ENCODE results near the gene MYEOV. TPM values are rescaled to one million over a fixed set of nuclear protein-coding genes. Genes with fewer than 3 reads are reported as not detected.

Gene MYEOV
- total RNA-seq, 2 donors from 2014 or later, result not detected

DNA sequence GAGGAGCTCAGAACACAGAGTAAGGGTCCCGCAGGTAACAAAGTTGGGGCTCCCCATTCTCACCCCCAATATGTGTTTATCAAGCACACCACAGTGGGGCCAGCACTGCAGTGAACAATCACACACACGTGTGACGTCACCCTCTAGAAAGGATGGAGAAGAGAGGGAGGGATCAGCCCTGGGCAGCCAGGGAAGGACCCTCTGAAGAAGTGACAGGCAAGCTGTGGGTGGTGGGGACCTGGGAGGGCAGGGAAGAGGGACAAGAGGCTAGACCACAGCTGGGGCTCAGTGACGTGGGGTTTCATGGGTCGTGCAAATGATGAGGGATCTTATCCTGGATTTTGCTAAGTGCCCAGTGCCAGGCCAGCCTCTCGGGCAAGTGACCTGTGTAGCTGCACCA, 28.7 kb upstream of the MYEOV start:
- no peak for DNase-seq
- TF ChIP-seq, protein P1, sequence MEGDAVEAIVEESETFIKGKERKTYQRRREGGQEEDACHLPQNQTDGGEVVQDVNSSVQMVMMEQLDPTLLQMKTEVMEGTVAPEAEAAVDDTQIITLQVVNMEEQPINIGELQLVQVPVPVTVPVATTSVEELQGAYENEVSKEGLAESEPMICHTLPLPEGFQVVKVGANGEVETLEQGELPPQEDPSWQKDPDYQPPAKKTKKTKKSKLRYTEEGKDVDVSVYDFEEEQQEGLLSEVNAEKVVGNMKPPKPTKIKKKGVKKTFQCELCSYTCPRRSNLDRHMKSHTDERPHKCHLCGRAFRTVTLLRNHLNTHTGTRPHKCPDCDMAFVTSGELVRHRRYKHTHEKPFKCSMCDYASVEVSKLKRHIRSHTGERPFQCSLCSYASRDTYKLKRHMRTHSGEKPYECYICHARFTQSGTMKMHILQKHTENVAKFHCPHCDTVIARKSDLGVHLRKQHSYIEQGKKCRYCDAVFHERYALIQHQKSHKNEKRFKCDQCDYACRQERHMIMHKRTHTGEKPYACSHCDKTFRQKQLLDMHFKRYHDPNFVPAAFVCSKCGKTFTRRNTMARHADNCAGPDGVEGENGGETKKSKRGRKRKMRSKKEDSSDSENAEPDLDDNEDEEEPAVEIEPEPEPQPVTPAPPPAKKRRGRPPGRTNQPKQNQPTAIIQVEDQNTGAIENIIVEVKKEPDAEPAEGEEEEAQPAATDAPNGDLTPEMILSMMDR (conservative IDR thresholded peaks at IDR 0.05), result no peak
- H3K36me3 ChIP-seq (ENCODE audit: control insufficient read depth, insufficient read depth, low read length), result no peaks in the 10 kb centered on the region
- H3K27me3 ChIP-seq (ENCODE audit: control insufficient read depth, insufficient read depth, low read length, poor library complexity, severe bottlenecking), result no peaks in the 10 kb centered on the region
- no peak overlapping the region for H3K4me3 Mint-ChIP-seq
- no peak overlapping the region for H3K27ac ChIP-seq (ENCODE audit: low read depth, low read length)
- no peaks in the 10 kb centered on the region for H3K4me1 Mint-ChIP-seq
- H3K9me3 Mint-ChIP-seq, result peaks cover 2% of the 10 kb centered on the region
- no peaks in the 10 kb centered on the region for H3K4me1 ChIP-seq (ENCODE audit: control insufficient read depth, insufficient read depth, low read length)
- 87 to 98% methylated on average over 5 to 6 of the region's 6 CpGs for WGBS, 2 experiments (ENCODE audit: insufficient coverage in 1 of 2, insufficient read length in 1 of 2)
- H3K27me3 Mint-ChIP-seq (ENCODE audit: insufficient read depth), result no peaks in the 10 kb centered on the region
- no peaks in the 10 kb centered on the region for H3K36me3 Mint-ChIP-seq (ENCODE audit: low read depth)
- no peak overlapping the region for H3K27ac Mint-ChIP-seq
- peaks cover 3% of the 10 kb centered on the region for H3K9me3 ChIP-seq (ENCODE audit: control insufficient read depth, low read length)
- no peak overlapping the region for H3K9ac ChIP-seq (ENCODE audit: extremely low read depth, low read length, poor library complexity, severe bottlenecking)
- no peak overlapping the region for H3K4me3 ChIP-seq (ENCODE audit: low read length)

DNA sequence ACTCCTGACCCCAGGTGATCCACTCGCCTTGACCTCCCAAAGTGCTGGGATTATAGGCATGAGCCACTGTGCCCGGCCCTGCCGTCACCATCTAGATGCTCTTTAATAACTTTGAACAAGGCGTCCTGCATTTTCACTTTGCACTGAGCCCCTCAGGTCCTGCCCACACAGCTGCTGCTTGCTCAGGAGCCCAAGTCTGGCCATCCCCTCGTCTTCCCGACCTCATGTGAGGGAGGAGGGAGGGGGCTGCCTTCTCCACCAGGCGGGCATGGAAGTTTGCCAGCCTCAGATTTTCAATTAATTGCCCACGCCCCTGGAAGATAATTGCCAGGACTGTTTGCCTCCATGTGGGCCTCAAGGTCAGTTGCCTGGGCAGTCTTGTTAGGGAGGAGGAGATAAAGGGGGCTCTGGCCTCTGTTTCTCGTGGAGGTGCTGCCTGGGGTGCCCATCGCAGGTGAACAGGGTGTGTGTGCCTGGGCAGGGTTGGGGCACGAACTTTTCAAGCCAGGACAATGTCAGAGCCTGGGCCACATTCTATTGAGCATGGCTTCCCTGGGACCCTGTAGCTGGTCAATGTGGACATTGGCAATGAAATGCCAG, 27.9 kb upstream of the MYEOV start:
- Mint-ChIP-seq H3K4me3 (no peak overlapping the region), H3K27me3 (ENCODE audit: insufficient read depth) (no peaks in the 10 kb centered on the region), H3K27ac (no peak overlapping the region), H3K4me1 (no peaks in the 10 kb centered on the region), H3K9me3 (peaks cover 2% of the 10 kb centered on the region), H3K36me3 (ENCODE audit: low read depth) (no peaks in the 10 kb centered on the region)
- no peak overlapping the region for H3K4me3 ChIP-seq (ENCODE audit: low read length)
- TF ChIP-seq, protein P1 (conservative IDR thresholded peaks at IDR 0.05), result no peak
- H3K9ac ChIP-seq (ENCODE audit: extremely low read depth, low read length, poor library complexity, severe bottlenecking), result no peak overlapping the region
- no peak overlapping the region for H3K27ac ChIP-seq (ENCODE audit: low read depth, low read length)
- no peaks in the 10 kb centered on the region for H3K27me3 ChIP-seq (ENCODE audit: control insufficient read depth, insufficient read depth, low read length, poor library complexity, severe bottlenecking)
- WGBS, 2 experiments (ENCODE audit: insufficient coverage in 1 of 2, insufficient read length in 1 of 2), result 89 to 94% methylated on average over 6 to 11 of the region's 11 CpGs
- H3K9me3 ChIP-seq (ENCODE audit: control insufficient read depth, low read length), result no peaks in the 10 kb centered on the region
- DNase-seq, result no peak
- no peaks in the 10 kb centered on the region for H3K4me1 ChIP-seq (ENCODE audit: control insufficient read depth, insufficient read depth, low read length)
- no peaks in the 10 kb centered on the region for H3K36me3 ChIP-seq (ENCODE audit: control insufficient read depth, insufficient read depth, low read length)

DNA sequence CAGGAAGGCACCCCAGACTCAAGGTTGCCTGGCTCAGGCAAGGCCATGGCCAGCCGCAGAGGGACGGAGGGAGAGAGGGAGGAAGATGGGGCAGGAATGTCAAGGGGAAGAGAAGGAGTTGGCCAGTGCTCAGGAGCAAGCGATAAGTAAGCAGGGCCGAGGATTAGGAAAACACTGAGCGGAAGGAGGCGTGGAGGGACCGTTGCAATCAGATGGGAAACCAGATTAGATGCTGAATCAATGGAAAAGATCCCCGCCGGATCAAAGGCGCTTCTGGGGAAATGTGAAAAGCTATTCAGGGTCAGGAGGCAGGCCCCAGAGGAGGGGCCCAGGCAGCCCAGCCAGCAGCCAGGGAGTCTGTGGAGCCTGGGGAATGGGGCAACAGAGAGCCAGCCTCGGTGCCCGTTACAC, 26.6 kb upstream of the MYEOV start:
- Mint-ChIP-seq H3K4me1 (no peaks in the 10 kb centered on the region), H3K27ac (no peak overlapping the region), H3K36me3 (ENCODE audit: low read depth) (no peaks in the 10 kb centered on the region)

More for the DNA sequence above, 26.6 kb upstream of the MYEOV start:
- no peaks in the 10 kb centered on the region for H3K36me3 ChIP-seq (ENCODE audit: control insufficient read depth, insufficient read depth, low read length)
- H3K27me3 ChIP-seq (ENCODE audit: control insufficient read depth, insufficient read depth, low read length, poor library complexity, severe bottlenecking), result no peaks in the 10 kb centered on the region
- no peaks in the 10 kb centered on the region for H3K27me3 Mint-ChIP-seq (ENCODE audit: insufficient read depth)
- no peak overlapping the region for H3K4me3 ChIP-seq (ENCODE audit: low read length)
- TF ChIP-seq, protein P1 (conservative IDR thresholded peaks at IDR 0.05), result no peak
- no peaks in the 10 kb centered on the region for H3K9me3 ChIP-seq (ENCODE audit: control insufficient read depth, low read length)
- no peak overlapping the region for H3K27ac ChIP-seq (ENCODE audit: low read depth, low read length)
- 87 to 89% methylated on average over 7 to 12 of the region's 12 CpGs for WGBS, 2 experiments (ENCODE audit: insufficient coverage in 1 of 2, insufficient read length in 1 of 2)
- H3K9me3 Mint-ChIP-seq, result peaks cover 2% of the 10 kb centered on the region
- no peak overlapping the region for H3K4me3 Mint-ChIP-seq
- no peaks in the 10 kb centered on the region for H3K4me1 ChIP-seq (ENCODE audit: control insufficient read depth, insufficient read depth, low read length)
- H3K9ac ChIP-seq (ENCODE audit: extremely low read depth, low read length, poor library complexity, severe bottlenecking), result no peak overlapping the region
- DNase-seq, result no peak

All from endodermal cell (in vitro differentiated cells).